Raji (cell line): ENCODE data around the gene GAB2.

Source experiments
- POLR2A ChIP-seq: IDR thresholded peaks from 2 replicates; pipeline ENCODE4 v1.6.1; 2011; ENCODE audit warnings: low read depth, low read length, control low read depth; ENCODE audit not compliant: insufficient read depth

The GAB2 gene

DNA sequence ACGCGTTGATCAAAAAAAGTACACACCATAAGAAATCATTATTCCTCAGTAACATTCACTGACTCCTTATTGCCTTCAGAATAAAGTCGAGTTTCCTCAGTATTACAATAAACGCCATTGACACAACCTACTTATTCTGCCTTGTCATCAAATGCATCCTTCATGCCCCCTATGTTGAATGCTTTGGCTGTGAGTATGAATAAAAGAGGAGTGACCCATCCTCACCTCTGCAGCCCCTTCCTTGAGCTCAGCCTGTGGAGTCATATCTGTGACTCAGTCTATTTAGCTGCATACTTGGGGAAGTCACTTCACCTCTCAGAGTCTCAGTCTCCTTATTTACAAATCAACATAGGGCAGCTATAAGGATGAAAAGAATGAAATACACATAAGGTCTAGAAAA, 163.8 kb downstream of the GAB2 start:
- TF ChIP-seq POLR2A = no peak

DNA sequence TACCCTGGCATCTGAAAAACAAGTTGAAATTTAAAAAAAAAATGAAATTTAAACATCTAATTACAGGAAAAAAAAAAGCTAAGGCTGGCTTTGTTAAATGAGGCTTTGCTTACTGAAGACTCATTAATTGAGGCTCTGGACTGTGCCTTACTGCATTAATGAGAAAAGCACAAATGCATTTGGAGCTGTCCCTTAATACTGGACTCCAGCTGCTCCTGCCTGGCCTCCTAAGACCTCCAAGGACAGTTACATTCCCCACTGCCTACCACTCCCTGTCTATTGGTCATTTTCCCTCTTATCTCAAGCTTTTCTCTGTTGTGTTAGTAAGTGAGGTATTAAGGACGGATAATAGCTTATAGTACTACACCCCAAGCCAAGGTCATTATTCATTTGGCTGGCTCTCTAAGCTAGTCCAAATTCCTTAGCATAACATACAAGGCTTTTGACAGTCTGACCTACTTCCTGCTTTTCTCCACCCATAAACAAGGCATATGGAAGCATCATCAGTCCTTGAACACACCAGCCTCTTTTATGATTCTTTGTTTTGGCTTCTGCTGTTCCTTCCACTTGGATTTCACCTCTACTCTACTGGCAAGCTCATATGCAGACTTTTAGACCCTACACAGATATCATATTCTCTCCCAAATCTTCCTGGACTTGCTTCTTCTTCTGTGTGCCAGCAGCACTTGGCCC, 166.4 kb downstream of the GAB2 start:
- no peak for TF ChIP-seq POLR2A

DNA sequence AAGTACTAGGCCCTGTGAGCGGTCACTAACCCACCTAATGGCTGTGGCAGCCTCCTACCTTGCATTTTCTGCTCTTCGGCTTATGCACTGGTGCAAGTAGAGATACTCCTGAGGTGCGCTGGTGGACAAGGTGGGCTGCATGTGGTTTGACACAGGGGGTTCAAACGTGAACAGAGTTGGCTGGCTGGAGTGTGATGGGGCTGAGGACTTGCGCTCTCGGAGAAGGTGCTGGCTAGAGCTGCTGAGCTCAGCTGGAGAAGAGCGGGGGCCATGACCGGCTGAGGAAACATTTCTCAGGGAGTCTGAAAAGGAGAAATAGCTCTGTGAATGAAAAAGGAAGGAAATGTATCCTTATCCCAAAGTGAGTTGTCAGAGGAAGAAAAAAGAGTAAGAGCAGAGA, 167.5 kb downstream of the GAB2 start:
- no peak for TF ChIP-seq POLR2A

DNA sequence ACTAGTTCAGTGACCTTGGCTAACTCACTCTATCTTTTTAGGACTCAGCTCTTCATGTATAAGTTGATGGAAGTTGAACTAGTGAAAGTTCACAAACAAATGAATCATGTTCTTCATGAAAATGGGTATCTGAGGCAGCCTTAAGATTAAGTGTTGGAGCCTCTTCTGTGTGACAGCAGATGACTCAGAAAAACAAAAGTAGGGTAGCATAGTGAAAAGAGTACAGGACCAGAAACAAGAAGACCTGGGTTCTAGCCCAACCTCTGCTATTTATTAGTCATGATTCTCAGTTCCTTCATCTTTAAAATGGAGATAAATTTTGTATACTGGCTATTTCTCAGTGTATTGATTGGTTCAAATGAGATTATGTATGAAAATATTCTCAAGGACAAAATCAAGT, 168.7 kb downstream of the GAB2 start:
- no peak for TF ChIP-seq POLR2A

DNA sequence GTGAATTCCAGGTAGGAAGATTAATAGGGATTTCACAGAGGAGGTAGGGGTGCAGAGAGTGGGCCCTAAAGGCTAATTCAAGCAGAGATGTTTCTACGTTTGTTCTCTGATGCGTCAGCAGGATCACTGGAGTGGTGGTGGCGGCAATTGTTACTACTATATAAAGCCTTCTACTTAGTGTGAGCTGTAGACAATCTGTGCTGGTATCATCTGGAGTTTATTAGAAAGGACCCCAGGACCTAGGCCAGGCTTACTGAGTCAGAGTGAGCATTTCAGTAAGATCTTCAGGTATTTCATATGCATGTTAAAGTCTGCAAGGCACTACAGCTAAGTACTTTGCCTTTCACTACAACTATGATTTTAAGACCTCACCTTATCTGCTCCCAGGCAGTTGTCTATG, 169.4 kb downstream of the GAB2 start:
- no peak for TF ChIP-seq POLR2A

DNA sequence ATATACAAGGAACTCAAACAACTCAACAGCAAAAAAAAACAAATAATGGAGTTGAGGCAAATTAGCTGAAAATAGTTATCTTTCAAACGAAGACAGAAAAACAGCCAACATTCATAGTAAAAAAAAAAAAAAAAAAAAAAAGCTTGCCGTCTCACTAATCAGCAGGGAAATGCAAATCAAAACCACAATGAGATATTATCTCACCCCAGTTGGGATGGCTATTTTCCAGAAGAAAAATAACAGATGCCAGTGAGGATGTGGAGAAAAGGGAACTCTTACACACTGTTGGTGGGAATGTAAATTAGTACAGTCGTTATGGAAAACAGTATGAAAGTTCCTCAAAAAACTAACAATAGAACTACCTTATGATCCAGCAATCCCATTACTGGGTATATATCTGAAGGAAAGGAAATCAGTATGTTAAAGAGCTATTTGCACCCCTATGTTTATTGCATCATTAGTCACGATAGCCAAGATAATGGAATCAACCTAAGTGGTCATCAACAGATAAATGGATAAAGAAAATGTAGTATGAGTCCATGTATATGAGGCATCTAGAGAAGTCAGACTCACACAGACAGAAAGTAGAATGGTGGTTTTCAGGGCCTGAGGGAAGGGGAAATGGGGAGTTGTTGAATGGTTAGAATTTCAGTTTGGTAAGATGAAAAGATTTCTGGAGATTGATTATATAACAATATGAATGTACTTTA, 172.9 kb downstream of the GAB2 start:
- TF ChIP-seq POLR2A = no peak

DNA sequence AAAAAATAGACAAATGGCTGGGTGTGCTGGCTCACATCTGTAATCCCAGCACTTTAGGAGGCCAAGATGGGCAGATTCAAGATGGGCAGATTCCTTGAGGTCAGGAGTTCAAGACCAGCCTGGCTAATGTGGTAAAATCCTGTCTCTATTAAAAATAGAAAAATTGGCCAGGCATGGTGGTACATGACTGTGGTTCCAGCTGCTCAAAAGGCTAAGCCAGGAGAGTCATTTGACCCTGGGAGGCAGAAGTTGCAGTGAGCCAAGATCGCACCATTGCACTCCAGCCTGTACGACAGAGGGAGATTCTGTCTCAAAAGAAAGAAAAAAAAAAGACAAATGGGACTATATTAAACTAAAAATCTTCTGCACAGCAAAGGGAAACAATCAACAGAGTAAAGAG, 173.5 kb downstream of the GAB2 start:
- TF ChIP-seq POLR2A = no peak

DNA sequence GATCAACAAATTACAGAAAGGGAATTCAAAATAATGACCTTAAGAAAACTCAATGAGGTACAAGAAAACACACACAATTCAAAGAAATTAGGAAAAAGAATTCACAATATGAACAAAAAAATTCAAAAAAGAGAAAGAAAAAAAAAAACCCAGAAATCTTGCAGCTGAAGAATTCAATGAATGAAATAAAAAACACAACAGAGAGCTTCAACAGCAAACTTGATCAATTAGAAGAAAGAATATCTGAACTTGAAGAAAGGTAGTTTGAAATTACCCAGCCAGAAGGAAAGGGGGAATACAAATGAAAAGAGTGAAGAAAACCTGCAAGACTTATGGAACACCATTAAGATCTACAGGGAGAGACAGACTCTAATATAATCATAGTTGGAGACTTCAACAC, 176.1 kb downstream of the GAB2 start:
- no peak for TF ChIP-seq POLR2A

DNA sequence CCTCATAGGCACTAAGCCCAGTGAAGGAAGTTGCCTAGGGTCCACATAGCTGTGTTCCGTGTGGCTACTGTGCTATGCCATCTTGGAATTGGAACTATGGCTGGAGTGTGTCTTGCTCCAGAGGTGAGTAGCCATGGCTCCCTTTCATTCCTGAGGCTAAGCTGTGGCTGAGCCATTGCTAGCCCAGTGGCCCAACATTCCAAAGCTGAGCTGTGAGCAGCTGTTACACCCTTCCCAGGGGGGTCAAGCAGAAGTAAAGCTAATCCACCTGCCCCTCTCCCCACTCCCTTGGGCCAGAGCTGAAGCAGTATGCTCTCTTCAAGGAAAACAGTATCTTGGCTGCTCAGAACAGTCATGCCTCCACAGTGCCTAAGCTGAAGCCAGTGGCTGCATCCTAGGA, 177.8 kb downstream of the GAB2 start:
- no peak for TF ChIP-seq POLR2A

DNA sequence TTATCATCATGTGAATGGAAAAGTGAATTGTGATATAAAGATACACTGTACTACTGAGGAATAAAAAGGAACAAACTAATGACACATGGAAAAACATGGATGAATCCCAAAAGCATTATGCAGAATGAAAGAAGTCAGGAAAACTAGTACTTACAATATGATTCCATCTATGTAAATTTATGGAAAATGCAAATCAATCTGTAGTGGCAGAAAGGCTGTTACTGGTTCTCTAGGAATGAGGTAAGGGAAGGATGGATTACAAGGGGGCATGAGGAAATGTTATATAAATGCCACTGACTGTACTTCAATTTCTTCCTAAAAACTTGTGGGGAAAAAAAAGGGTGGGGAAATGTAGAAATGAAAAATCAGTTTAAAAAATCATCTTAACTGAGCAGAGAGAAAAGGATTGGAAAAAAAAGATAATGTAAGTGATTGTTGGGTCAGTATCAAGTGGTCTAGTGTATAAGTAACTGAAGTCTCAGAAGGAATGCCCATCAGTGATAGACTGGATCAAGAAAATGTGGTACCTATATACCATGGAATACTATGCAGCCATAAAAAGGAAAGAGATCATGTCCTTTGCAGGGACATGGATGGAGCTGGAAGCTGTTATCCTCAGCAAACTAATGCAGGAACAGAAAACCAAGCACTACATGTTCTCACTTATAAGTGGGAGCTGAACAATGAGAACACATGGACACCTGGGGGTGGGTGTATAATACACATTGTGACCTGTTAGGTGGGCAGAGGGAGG, 180.2 kb downstream of the GAB2 start:
- no peak for TF ChIP-seq POLR2A

DNA sequence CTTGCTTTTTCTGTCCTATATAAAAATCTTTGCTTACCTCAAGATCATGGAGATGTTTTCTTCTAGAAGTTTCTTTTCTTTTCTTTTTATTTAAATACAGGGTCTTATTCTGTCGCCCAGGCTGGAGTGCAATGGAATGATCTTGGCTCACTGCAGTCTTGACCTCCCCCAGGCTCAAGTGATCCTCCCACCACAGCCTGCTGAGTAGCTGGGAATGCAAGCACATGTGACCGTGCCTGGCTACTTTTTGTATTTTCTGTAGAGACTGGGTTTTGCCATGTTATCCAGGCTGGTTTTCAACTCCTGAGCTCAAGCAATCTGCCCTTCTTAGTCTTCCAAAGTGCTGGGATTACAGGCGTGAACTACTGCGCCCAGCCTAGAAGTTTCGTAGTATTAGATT, 183.6 kb downstream of the GAB2 start:
- no peak for TF ChIP-seq POLR2A

DNA sequence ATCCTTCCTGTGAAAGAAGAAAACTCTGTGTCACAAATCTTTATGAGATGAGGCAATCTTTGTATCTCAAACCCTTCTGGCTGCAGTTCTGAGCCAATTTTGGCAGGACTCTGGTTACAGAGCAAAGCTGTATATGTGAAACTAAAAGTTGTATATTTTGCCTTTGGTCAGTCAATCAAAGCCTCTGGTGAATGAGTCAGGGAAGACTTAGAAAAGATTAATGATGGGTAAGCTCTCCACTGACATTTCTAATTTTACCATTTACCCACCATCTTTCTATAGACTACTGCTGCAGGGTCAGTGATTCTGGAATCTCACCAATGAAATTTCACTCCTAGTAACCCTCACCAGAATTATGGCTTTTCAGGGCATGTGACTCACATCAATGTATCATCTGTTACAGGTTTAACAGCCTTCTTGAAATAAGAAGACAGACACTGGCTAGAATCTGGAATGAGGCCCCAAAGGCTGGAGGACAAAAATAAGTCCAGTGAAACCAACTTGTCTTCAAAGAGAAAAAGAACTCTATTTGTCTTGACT, 185.6 kb downstream of the GAB2 start:
- TF ChIP-seq POLR2A = no peak

DNA sequence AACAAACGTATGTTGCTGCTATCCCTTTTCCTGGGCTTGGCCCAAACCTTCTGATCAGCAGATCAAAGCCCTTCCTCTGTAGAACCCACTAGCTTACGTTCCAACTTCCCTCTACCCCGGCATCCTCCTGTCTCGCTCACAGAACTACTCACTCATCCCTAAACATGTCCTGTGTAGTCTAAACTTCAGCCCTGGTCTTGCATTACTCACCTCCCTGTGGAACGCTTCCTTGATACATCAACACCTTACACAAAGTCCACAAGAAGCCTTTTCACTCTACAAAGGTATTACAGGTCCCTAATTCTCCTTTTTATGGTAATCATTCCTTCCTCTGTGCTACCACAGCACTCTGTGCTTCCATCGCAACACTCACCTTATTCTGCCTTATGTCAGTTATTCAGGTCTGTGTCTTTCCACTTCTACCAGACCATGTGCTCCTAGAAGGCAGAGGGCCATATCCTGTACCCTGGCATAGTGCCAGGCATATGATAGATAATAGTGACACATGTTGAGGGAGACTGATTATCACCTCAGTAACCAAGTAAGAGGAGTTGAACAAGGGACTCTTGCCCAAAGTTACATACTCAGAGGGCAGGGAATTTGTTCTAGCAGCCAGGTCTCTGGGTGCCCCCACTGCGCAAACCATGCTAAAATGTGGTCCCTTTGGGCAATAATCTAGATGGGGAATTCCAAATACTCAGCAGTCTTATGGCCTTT, 187.3 kb downstream of the GAB2 start:
- no peak for TF ChIP-seq POLR2A

DNA sequence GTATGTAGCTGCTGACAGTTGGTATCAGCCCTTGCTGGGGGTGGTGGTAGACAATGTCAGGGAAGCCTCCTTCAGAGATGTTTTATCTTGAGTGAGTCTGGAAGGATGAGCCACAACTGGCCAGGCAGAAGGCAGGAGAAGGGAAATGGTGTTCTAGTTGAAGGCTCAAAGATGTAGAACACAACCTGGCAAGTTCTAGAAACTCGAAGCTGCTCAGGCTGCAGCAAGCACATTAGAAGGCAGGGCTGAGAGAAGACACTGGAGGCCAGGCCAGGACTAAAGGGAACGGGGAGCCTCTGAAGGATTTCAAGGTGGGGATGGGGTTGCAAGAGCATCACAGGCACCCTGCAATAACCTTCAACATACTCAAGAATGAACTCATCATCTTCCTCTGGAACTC, 188.5 kb downstream of the GAB2 start:
- TF ChIP-seq POLR2A = no peak

DNA sequence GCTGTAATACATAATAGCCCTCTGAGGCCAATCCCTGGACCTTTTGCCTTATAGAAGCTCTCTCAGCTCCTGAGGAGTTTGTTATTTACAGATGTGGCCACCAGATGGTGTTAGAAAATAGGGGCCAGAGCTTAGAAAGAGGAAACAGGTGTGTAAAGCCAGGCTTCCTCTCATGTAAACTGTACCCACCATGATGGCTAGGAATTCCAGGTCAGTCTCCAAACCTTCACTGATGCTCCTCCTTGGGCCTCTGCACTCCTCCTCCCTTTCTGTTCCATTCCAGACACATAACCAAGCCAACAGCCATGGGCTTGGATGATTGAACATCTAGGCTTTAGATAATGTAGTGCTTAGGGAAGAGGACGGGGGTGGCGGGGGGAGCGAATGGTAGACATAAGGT, 189.2 kb downstream of the GAB2 start:
- no peak for TF ChIP-seq POLR2A
